Activated CD8-positive, alpha-beta memory T cell treated with anti-CD3 and anti-CD28 coated beads for 36 hours (primary cell): ENCODE measurements around the gene VN1R4. TPM values are rescaled to one million over a fixed set of nuclear protein-coding genes. Genes with fewer than 3 reads are reported as not detected.
"Not testable (repeated sequence)": the region's sequence is repeated elsewhere in the genome, so short reads cannot be mapped to it uniquely, and the experiment has no call there.

Experiments used
- CTCF ChIA-PET: fragments of 350-600 bp; sonication (Branson Sonifier 250); formaldehyde crosslinking; loops from one replicate; lab custom pipeline; 2021; ENCODE audit warnings: antibody characterized with exemption; lab: Charles Lee
- POLR2A ChIA-PET: fragments of 350-600 bp; sonication (Branson Sonifier 250); formaldehyde crosslinking; loops from one replicate; lab custom pipeline; 2021; ENCODE audit warnings: antibody characterized with exemption; lab: Charles Lee
- total RNA-seq, 2 experiments: library from RNA; stranded (reverse); gene quantifications; one replicate each; pipeline ENCODE4 v1.2.3, GENCODE V29; 2021

The VN1R4 gene
- not detected for total RNA-seq

- POLR2A ChIA-PET, CTCF ChIA-PET: not testable (repeated sequence)
Observed at GRCh38 chr19:53267623-53268022, at the start of gene VN1R4. VN1R4 (minus strand) TSS chr19:53267723; CDS start chr19:53267665, 58 bp downstream.

GRCh38 chr19:53311897-53312296 lies 44.4 kb upstream of the VN1R4 start:
- ChIA-PET CTCF (no interaction called here), POLR2A (no interaction called here)

- CTCF ChIA-PET: no interaction called here
- POLR2A ChIA-PET: no interaction called here
Observed at GRCh38 chr19:53311044-53311443, 43.5 kb upstream of the VN1R4 start.

GRCh38 chr19:53308339-53308811 lies 40.9 kb upstream of the VN1R4 start:
- POLR2A ChIA-PET: no interaction called here
- CTCF ChIA-PET: no interaction called here

GRCh38 chr19:53301341-53301740 lies 33.8 kb upstream of the VN1R4 start:
- POLR2A ChIA-PET, CTCF ChIA-PET: not testable (repeated sequence)

GRCh38 chr19:53294786-53295441 lies 27.4 kb upstream of the VN1R4 start:
- ChIA-PET CTCF (no interaction called here), POLR2A (no interaction called here)

GRCh38 chr19:53290758-53291549 lies 23.4 kb upstream of the VN1R4 start:
- ChIA-PET POLR2A (no interaction called here), CTCF (no interaction called here)

GRCh38 chr19:53285087-53285486 lies 17.6 kb upstream of the VN1R4 start:
- ChIA-PET CTCF (no interaction called here), POLR2A (no interaction called here)

GRCh38 chr19:53281947-53282346 lies 14.4 kb upstream of the VN1R4 start:
- CTCF ChIA-PET: not testable (repeated sequence)

GRCh38 chr19:53275480-53275879 lies 8.0 kb upstream of the VN1R4 start:
- CTCF ChIA-PET: no interaction called here
- POLR2A ChIA-PET: no interaction called here

More at GRCh38 chr19:53281947-53282346, 14.4 kb upstream of the VN1R4 start:
- POLR2A ChIA-PET: not testable (repeated sequence)

GRCh38 chr19:53272044-53272443 lies 4.5 kb upstream of the VN1R4 start:
- ChIA-PET POLR2A (no interaction called here), CTCF (no interaction called here)

GRCh38 chr19:53269861-53270260 lies 2.3 kb upstream of the VN1R4 start:
- CTCF ChIA-PET, POLR2A ChIA-PET: not testable (repeated sequence)

GRCh38 chr19:53257715-53258342 lies 9.7 kb downstream of the VN1R4 start, which contains the start of gene VN1R2:
VN1R2 (plus strand) TSS chr19:53258292; CDS start chr19:53258376, 84 bp downstream.
- POLR2A ChIA-PET, CTCF ChIA-PET: not testable (repeated sequence)

- POLR2A ChIA-PET: no interaction called here
- CTCF ChIA-PET: interaction anchor here (0.6 kb wide), 1 partner anchor 956 kb away, joined by 4 read pairs; no protein-coding TSS in a partner anchor
Observed at GRCh38 chr19:53254411-53255341, 12.8 kb downstream of the VN1R4 start, which contains the start of gene ZNF677. ZNF677 (minus strand) TSS chr19:53254873; CDS start chr19:53251550, 3,323 bp downstream.

- CTCF ChIA-PET: no interaction called here
- POLR2A ChIA-PET: no interaction called here
Observed at GRCh38 chr19:53246498-53246897, 21.0 kb downstream of the VN1R4 start.

GRCh38 chr19:53237114-53237777 lies 30.3 kb downstream of the VN1R4 start:
- ChIA-PET CTCF (no interaction called here), POLR2A (no interaction called here)

- ChIA-PET POLR2A (no interaction called here), CTCF (no interaction called here)
Observed at GRCh38 chr19:53224606-53225005, 42.9 kb downstream of the VN1R4 start.

- CTCF ChIA-PET, POLR2A ChIA-PET: not testable (repeated sequence)
Observed at GRCh38 chr19:53222716-53223115, 44.8 kb downstream of the VN1R4 start.
